GM12864 (cell line): ENCODE measurements around the gene ABCA4.

ENCODE experiments used
- DNase-seq: peaks from one replicate; pipeline ENCODE4 v3.0.0-alpha.2; 2011; ENCODE audit warnings: low read depth
- H3K4me3 ChIP-seq: 2 replicates; pipeline ENCODE4 v1.5.1; 2011; ENCODE audit warnings: mild to moderate bottlenecking, low read depth, low read length, control low read depth
- CTCF ChIP-seq: IDR thresholded peaks from 2 replicates; pipeline ENCODE4 v1.5.1; 2011; ENCODE audit warnings: low read depth, mild to moderate bottlenecking, moderate library complexity, low read length, control low read depth, inconsistent platforms; ENCODE audit errors: missing control alignments

The ABCA4 gene

GRCh38 chr1:93976291-93976690, 144.7 kb downstream of the ABCA4 start:
- DNase-seq, result no peak
- no peak overlapping the region for H3K4me3 ChIP-seq
- TF ChIP-seq CTCF, result no peak

GRCh38 chr1:93972341-93972740, 148.6 kb downstream of the ABCA4 start:
- TF ChIP-seq CTCF, result no peak
- H3K4me3 ChIP-seq, result no peak overlapping the region
- no peak for DNase-seq

GRCh38 chr1:93969887-93970286, 151.1 kb downstream of the ABCA4 start:
- no peak for DNase-seq
- no peak overlapping the region for H3K4me3 ChIP-seq
- TF ChIP-seq CTCF, result no peak

GRCh38 chr1:93969371-93969770, 151.6 kb downstream of the ABCA4 start:
- no peak for TF ChIP-seq CTCF
- H3K4me3 ChIP-seq, result no peak overlapping the region
- DNase-seq, result no peak

- no peak for TF ChIP-seq CTCF
- no peak for DNase-seq
- H3K4me3 ChIP-seq, result no peak overlapping the region
These were observed 153.6 kb downstream of the ABCA4 start for GRCh38 chr1:93967306-93967705.

GRCh38 chr1:93965888-93966287, 155.1 kb downstream of the ABCA4 start:
- no peak overlapping the region for H3K4me3 ChIP-seq
- TF ChIP-seq CTCF, result no peak

GRCh38 chr1:93965256-93965655, 155.7 kb downstream of the ABCA4 start:
- TF ChIP-seq CTCF, result no peak
- DNase-seq, result no peak
- H3K4me3 ChIP-seq, result no peak overlapping the region

More at GRCh38 chr1:93965888-93966287, 155.1 kb downstream of the ABCA4 start:
- no peak for DNase-seq
